A549 (cell line): Measurements from ENCODE around the gene DNAJB14. TPM values are rescaled to one million over a fixed set of nuclear protein-coding genes. Genes with fewer than 3 reads are reported as not detected.

Experiments used
- ATAC-seq, 2 experiments: fragments of 200-7000 bp in 1 of 2; fragments of >200 bp in 1 of 2; cut with Nextera tagmentation in 1 of 2; cut with Tn5 transposase in 1 of 2; 3 replicates each; pipeline versions ENCODE4 v1.8.0 to v1.9.1; 2018 to 2020; ENCODE audit warnings: mild to moderate bottlenecking in 1 of 2, moderate library complexity in 1 of 2
- CTCF ChIA-PET: fragments of 300-600 bp; sonication (Branson Sonifier 250); formaldehyde crosslinking; extraction: SDS; loops from one replicate; lab custom pipeline; 2021; ENCODE audit warnings: antibody characterized with exemption, inconsistent platforms; lab: Yijun Ruan, JAX
- POLR2A ChIA-PET: fragments of 350-600 bp; formaldehyde crosslinking; extraction: SDS; loops from one replicate; lab custom pipeline; 2021; ENCODE audit warnings: antibody characterized with exemption, inconsistent platforms; lab: Yijun Ruan, JAX
- DNase-seq, 2 experiments: peaks; one replicate each; pipeline versions ENCODE4 v3.0.0 to v3.0.0-alpha.2; 2011 to 2016; ENCODE audit warnings: low read depth in 1 of 2, low spot score in 1 of 2
- FAIRE-seq: peaks from 2 replicates; lab custom pipeline; 2011; peaks lifted over from hg19 to GRCh38; lab: Jason Lieb, UNC
- H3K27ac ChIP-seq, 2 experiments: fragments of >200 bp; sonication (Bioruptor Twin); formaldehyde crosslinking; 3 replicates each; pipeline ENCODE4 v1.5.1; 2016 to 2017
- H3K4me1 ChIP-seq: fragments of >200 bp; sonication (Bioruptor Twin); formaldehyde crosslinking; 3 replicates; pipeline ENCODE4 v1.6.1; 2016
- H3K4me2 ChIP-seq: fragments of >200 bp; sonication (Bioruptor Twin); formaldehyde crosslinking; 3 replicates; pipeline ENCODE4 v1.6.1; 2016
- H3K4me3 ChIP-seq: fragments of >200 bp; sonication (Bioruptor Twin); formaldehyde crosslinking; 3 replicates; pipeline ENCODE4 v1.5.1; 2016
- H3K9me3 ChIP-seq: fragments of >200 bp; sonication (Bioruptor Twin); formaldehyde crosslinking; 3 replicates; pipeline ENCODE4 v1.6.1; 2016
- BHLHE40 ChIP-seq: IDR thresholded peaks from 2 replicates; pipeline ENCODE4 v1.6.1; 2012; ENCODE audit warnings: low read depth, low read length, inconsistent platforms
- CBX2 ChIP-seq: fragments of 200-600 bp; sonication (generic); IDR thresholded peaks from 2 replicates; pipeline ENCODE4 v1.6.1; 2016; ENCODE audit warnings: low read depth, mild to moderate bottlenecking, borderline replicate concordance
- CEBPB ChIP-seq, 2 experiments: fragments of >200 bp in 1 of 2; sonication (Bioruptor Twin) in 1 of 2; formaldehyde crosslinking in 1 of 2; IDR thresholded peaks; 2 replicates each; pipeline ENCODE4 v1.6.1; 2012 to 2016
- CHD2 ChIP-seq: fragments of 150-350 bp; IDR thresholded peaks from 2 replicates; pipeline ENCODE4 v1.6.1; 2014; ENCODE audit warnings: low read length; ENCODE audit not compliant: partially characterized antibody
- CHD4 ChIP-seq: fragments of 200-600 bp; sonication (generic); IDR thresholded peaks from 2 replicates; pipeline ENCODE4 v1.6.1; 2016; ENCODE audit warnings: antibody characterized with exemption, mild to moderate bottlenecking, borderline replicate concordance
- EHF ChIP-seq: fragments of 250-450 bp; sonication (Bioruptor Pico); IDR thresholded peaks from 2 replicates; pipeline ENCODE4 v1.5.0; 2020; ENCODE audit warnings: mild to moderate bottlenecking
- EHMT2 ChIP-seq: fragments of 200-600 bp; sonication (generic); IDR thresholded peaks from 2 replicates; pipeline ENCODE4 v1.6.1; 2016; ENCODE audit warnings: antibody characterized with exemption, low read depth, mild to moderate bottlenecking, moderate library complexity
- ELK1 ChIP-seq: fragments of 150-350 bp; IDR thresholded peaks from 2 replicates; pipeline ENCODE4 v1.6.1; 2014; ENCODE audit warnings: low read depth, mild to moderate bottlenecking, low read length
- ESRRA ChIP-seq: fragments of 150-350 bp; IDR thresholded peaks from 2 replicates; pipeline ENCODE4 v1.6.1; 2014; ENCODE audit warnings: mild to moderate bottlenecking, low read length, borderline replicate concordance
- FOSL2 ChIP-seq, 2 experiments: fragments of 450-650 bp in 1 of 2; fragments of >200 bp in 1 of 2; sonication (Bioruptor Twin) in 1 of 2; formaldehyde crosslinking; IDR thresholded peaks; 2 replicates each; pipeline versions ENCODE4 v1.5.0 to v1.6.1; 2016 to 2020; ENCODE audit warnings: mild to moderate bottlenecking in 1 of 2, moderate library complexity in 1 of 2
- GATA3 ChIP-seq: IDR thresholded peaks from 2 replicates; pipeline ENCODE4 v1.6.1; 2012; ENCODE audit warnings: borderline replicate concordance
- HDAC2 ChIP-seq: fragments of 200-600 bp; sonication (generic); IDR thresholded peaks from 2 replicates; pipeline ENCODE4 v1.6.1; 2016
- HOXA7 ChIP-seq: fragments of 250-450 bp; sonication (Bioruptor Pico); IDR thresholded peaks from 2 replicates; pipeline ENCODE4 v1.5.0; 2020; ENCODE audit warnings: mild to moderate bottlenecking, moderate library complexity
- HOXB13 ChIP-seq: fragments of 250-450 bp; sonication (Bioruptor Pico); IDR thresholded peaks from 2 replicates; pipeline ENCODE4 v1.5.0; 2020; ENCODE audit warnings: low read depth, mild to moderate bottlenecking, moderate library complexity
- HOXB5 ChIP-seq: fragments of 250-450 bp; sonication (Bioruptor Pico); IDR thresholded peaks from 2 replicates; pipeline ENCODE4 v1.5.0; 2020; ENCODE audit warnings: mild to moderate bottlenecking, moderate library complexity
- JUN ChIP-seq, 2 experiments: fragments of >200 bp; sonication (Bioruptor Twin); formaldehyde crosslinking; IDR thresholded peaks; 2 replicates in 1 of 2; 3 replicates in 1 of 2; pipeline ENCODE4 v1.6.1; 2016 to 2017
- JUNB ChIP-seq: fragments of >200 bp; sonication (Bioruptor Twin); formaldehyde crosslinking; IDR thresholded peaks from 2 replicates; pipeline ENCODE4 v1.6.1; 2016
- KDM5A ChIP-seq: fragments of 200-600 bp; sonication (generic); IDR thresholded peaks from 2 replicates; pipeline ENCODE4 v1.6.1; 2016; ENCODE audit warnings: antibody characterized with exemption, mild to moderate bottlenecking
- MAZ ChIP-seq: fragments of 150-350 bp; IDR thresholded peaks from 2 replicates; pipeline ENCODE4 v1.6.1; 2014; ENCODE audit warnings: antibody characterized with exemption, low read depth, low read length, borderline replicate concordance
- NFE2L2 ChIP-seq: fragments of 150-350 bp; conservative IDR thresholded peaks from 2 replicates; pipeline ENCODE4 v1.6.1; 2014; ENCODE audit warnings: low read length
- PHF8 ChIP-seq: fragments of 200-600 bp; sonication (generic); IDR thresholded peaks from 2 replicates; pipeline ENCODE4 v1.6.1; 2016; ENCODE audit warnings: low read depth, mild to moderate bottlenecking, antibody characterized with exemption, moderate library complexity, borderline replicate concordance
- POLR2AphosphoS2 ChIP-seq: conservative IDR thresholded peaks from 2 replicates; pipeline ENCODE4 v1.6.1; 2012; ENCODE audit warnings: low read length, improper control_type of control experiment, inconsistent platforms
- RCOR1 ChIP-seq: fragments of 150-350 bp; IDR thresholded peaks from 2 replicates; pipeline ENCODE4 v1.6.1; 2014; ENCODE audit warnings: antibody characterized with exemption, low read length, low read depth
- TFCP2L1 ChIP-seq: fragments of 250-450 bp; sonication (Bioruptor Pico); IDR thresholded peaks from 2 replicates; pipeline ENCODE4 v1.5.0; 2021; ENCODE audit warnings: mild to moderate bottlenecking
- TP53 ChIP-seq: fragments of 250-450 bp; sonication (Bioruptor Pico); IDR thresholded peaks from 2 replicates; pipeline ENCODE4 v1.5.0; 2021; ENCODE audit warnings: mild to moderate bottlenecking, moderate library complexity
- ZNF302 ChIP-seq: fragments of 250-450 bp; sonication (Bioruptor Pico); IDR thresholded peaks from 2 replicates; pipeline ENCODE4 v1.9.0; 2021; ENCODE audit warnings: inconsistent platforms, mild to moderate bottlenecking, moderate library complexity
- WGBS: methylation state at CpG from one replicate; pipeline ENCODE4 v1.1.6; 2017; ENCODE audit errors: missing lambda C conversion rate; 5-methylcytosine and 5-hydroxymethylcytosine counted together
- polyA plus RNA-seq, 4 experiments: library from polyadenylated mRNA; depleted of rRNA in 3 of 4; stranded (reverse); fragments of >200 nt; fragmentation: RNase III in 1 of 4; extraction: RNeasy Plus Mini Kit Qiagen cat#74134 plus additional on column Dnase treatment in 1 of 4; gene quantifications; 2 replicates in 3 of 4; 3 replicates in 1 of 4; pipeline ENCODE4 v1.2.3, GENCODE V29; 2011 to 2017
- TF ChIP-seq, protein P1 (sequence below): fragments of 250-450 bp; sonication (Bioruptor Pico); IDR thresholded peaks from 2 replicates; pipeline ENCODE4 v1.5.0; 2021; ENCODE audit warnings: mild to moderate bottlenecking, moderate library complexity, borderline replicate concordance
- TF ChIP-seq, protein P2 (sequence below): IDR thresholded peaks from 2 replicates; pipeline ENCODE4 v1.6.1; 2012

Gene DNAJB14
- polyA plus RNA-seq, 2 of the 4 experiments (the other 2 are of a cell fraction): 22.8 to 34.0 TPM

DNA sequence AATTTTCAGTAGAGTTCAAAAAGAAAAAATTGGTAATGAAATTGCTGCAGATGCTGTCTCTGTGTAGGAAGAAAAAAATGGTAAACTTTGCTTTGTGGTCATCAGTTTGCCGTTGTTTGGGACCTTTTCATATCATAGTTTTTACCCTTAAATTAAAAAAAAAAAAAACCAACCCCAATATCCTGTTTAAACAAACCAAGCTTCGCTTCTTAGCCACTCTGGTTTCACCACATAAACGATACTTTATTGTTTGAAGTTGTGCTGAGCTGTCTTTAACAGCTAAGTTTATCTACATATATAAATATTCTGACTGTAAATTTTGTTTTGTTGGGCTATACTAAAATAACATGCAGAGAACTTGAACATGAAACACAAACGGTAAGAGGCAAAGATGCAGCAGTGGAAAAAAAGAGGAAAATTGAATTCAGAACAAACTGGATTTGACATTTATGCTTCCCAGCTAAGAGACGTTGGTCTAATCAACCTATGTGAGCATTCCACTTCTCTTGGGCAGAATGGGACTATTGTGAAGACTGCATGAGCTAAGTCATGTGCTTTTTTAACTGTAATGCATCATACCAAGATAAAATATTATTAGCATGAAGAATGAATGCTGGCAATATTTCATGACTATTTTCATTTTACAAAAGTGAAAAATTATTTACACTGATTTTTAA, 19.4 kb upstream of the DNAJB14 start:
- DNase-seq: no peak
- no peak overlapping the region for H3K4me2 ChIP-seq
- no peak overlapping the region for H3K27ac ChIP-seq
- ChIA-PET POLR2A (interaction anchor here (1.0 kb wide), 1 partner anchor 15 kb away, joined by 3 read pairs; no protein-coding TSS in a partner anchor), CTCF (no interaction called here)
- no peak for ATAC-seq
- no peak for FAIRE-seq
- no peak overlapping the region for H3K4me3 ChIP-seq
- TF ChIP-seq HOXA7: no peak
- no peak for TF ChIP-seq FOSL2 (IDR thresholded peaks at IDR 0.05)
- TF ChIP-seq FOSL2 (CRISPR knock-in tag; IDR thresholded peaks at IDR 0.05): no peak
- TF ChIP-seq ELK1: no peak
- no peak for TF ChIP-seq JUNB
- no peak for TF ChIP-seq EHMT2
- no peak for TF ChIP-seq RCOR1
- no peak for TF ChIP-seq ESRRA
- TF ChIP-seq TFCP2L1 (CRISPR knock-in tag): no peak
- TF ChIP-seq CHD4: no peak
- TF ChIP-seq GATA3: no peak
- no peak for TF ChIP-seq BHLHE40
- TF ChIP-seq NFE2L2: no peak
- TF ChIP-seq CBX2: no peak
- H3K9me3 ChIP-seq: no peaks in the 10 kb centered on the region
- 62% methylated on average over 5 of the region's 5 CpGs for whole genome bisulfite sequencing
- H3K4me1 ChIP-seq: 0 out of 3 replicates have a peak, but pooled peaks cover 1% of the 10 kb centered on the region

GRCh38 chr4:99965173-99965572, 18.8 kb upstream of the DNAJB14 start:
- CTCF ChIA-PET: no interaction called here
- Histone ChIP-seq H3K4me2 (no peak overlapping the region), H3K4me3 (no peak overlapping the region)
- no peak for TF ChIP-seq HOXB13 (CRISPR knock-in tag)
- no peak for TF ChIP-seq CHD2
- no peak for TF ChIP-seq KDM5A
- TF ChIP-seq EHF: no peak
- TF ChIP-seq JUN (IDR thresholded peaks at IDR 0.05): no peak
- TF ChIP-seq MAZ: no peak
- TF ChIP-seq ELK1: no peak
- no peak for TF ChIP-seq PHF8
- no peak for TF ChIP-seq GATA3
- no peak for TF ChIP-seq ZNF302 (CRISPR knock-in tag)
- TF ChIP-seq POLR2AphosphoS2: no peak
- no peak for TF ChIP-seq HDAC2
- TF ChIP-seq CEBPB (IDR thresholded peaks at IDR 0.05): no peak
- no peak for TF ChIP-seq JUNB
- TF ChIP-seq HOXB5 (CRISPR knock-in tag): no peak
- no peak for TF ChIP-seq TP53 (CRISPR knock-in tag)
- TF ChIP-seq, protein P1, sequence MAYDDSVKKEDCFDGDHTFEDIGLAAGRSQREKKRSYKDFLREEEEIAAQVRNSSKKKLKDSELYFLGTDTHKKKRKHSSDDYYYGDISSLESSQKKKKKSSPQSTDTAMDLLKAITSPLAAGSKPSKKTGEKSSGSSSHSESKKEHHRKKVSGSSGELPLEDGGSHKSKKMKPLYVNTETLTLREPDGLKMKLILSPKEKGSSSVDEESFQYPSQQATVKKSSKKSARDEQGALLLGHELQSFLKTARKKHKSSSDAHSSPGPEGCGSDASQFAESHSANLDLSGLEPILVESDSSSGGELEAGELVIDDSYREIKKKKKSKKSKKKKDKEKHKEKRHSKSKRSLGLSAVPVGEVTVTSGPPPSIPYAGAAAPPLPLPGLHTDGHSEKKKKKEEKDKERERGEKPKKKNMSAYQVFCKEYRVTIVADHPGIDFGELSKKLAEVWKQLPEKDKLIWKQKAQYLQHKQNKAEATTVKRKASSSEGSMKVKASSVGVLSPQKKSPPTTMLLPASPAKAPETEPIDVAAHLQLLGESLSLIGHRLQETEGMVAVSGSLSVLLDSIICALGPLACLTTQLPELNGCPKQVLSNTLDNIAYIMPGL (CRISPR knock-in tag): no peak
- no peak for TF ChIP-seq RCOR1
- TF ChIP-seq, protein P2, sequence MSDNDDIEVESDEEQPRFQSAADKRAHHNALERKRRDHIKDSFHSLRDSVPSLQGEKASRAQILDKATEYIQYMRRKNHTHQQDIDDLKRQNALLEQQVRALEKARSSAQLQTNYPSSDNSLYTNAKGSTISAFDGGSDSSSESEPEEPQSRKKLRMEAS: no peak
- TF ChIP-seq, all 56 proteins: peak for 0
- no peaks in the 10 kb centered on the region for H3K9me3 ChIP-seq
- POLR2A ChIA-PET: interaction anchor here (1.0 kb wide), 2 partner anchors 15 kb away, joined by 3 to 4 read pairs; partner anchors contain the start of gene H2AZ1
- 0 out of 3 replicates have a peak, but pooled peaks cover 3% of the 10 kb centered on the region for H3K4me1 ChIP-seq
- DNase-seq (no peak), ATAC-seq (no peak), FAIRE-seq (no peak)
- H3K27ac ChIP-seq: no peak overlapping the region
